Left forelimb (tissue), 1 donor: Measurements from ENCODE around the gene GTF2I.
A peak's percentile ranks its signal among the peaks of the same experiment; 100 is the strongest.
"Not testable (repeated sequence)": the region's sequence is repeated elsewhere in the genome, so short reads cannot be mapped to it uniquely, and the experiment has no call there.

Experiments used
- DNase-seq: peaks from one replicate; pipeline ENCODE4 v3.0.0-alpha.2; 2018; ENCODE audit warnings: low spot score

The GTF2I gene

DNA sequence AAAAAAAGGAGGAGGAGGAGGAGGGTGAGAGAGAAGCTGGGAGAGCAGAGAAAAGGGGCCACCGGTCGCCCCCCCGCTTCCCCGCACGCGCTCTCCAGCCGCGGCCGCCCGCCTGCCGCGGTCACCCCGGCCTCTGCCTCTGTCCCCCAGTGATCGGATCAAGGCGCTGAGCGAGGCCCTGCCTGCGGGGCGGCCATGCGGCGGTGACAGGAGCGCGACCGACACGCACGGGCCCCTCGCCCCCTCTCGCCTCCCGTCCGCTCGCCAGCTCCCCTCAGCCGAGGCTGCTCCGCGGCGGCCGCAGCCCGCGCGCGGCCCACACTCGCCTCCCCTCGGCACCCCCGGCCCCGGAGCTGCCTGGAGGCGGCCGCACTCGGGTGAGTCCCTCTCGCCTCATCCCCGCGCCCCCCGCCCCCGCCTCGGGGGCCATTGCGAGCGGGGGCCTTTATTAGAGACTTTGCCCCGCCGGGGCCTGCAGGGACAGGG, at the start of gene GTF2I:
TSS of gene GTF2I (plus strand) at position 27 of the 486 bp plus-strand sequence. CDS start 31,411 bp downstream, outside the sequence.
- DNase-seq, result no peak

DNA sequence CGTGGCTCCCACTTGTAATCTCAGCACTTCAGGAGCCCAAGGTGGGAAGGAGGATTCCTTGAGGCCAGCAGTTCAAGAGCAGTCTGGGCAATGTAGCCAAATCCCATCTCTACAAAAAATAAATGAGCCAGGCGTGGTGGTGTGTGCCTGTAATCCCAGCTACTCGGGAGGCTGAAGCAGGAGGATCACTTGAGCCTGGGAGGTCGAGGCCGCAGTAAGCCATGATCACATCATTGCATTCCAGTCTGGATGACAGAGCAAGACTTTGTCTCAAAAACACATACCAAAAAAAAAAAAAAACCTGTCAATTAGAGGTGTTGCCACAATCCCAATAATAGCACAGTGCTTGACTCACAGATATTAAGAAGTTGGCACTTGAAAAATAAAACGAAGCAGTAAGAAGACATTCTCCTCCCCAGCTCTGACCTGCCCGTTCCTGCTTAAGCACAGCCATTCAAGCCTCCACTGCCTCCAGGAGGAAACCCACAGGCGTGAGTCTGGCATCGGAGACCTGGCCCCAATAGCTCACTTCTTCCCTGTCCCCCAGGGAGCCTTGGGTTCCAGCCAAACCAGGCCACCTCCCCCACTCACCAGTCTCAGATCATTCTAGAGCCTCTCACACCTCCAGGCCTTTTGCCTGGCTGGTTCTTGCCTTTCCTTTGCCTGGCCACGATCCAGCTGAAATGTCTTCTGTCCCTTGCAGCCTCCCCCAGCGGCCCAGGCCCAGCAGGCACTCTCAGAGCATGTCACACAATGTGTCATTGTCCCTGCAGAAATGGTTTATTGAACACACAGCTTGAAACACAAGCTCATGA, 45.3 kb upstream of the GTF2I start:
- DNase-seq, result no peak

DNA sequence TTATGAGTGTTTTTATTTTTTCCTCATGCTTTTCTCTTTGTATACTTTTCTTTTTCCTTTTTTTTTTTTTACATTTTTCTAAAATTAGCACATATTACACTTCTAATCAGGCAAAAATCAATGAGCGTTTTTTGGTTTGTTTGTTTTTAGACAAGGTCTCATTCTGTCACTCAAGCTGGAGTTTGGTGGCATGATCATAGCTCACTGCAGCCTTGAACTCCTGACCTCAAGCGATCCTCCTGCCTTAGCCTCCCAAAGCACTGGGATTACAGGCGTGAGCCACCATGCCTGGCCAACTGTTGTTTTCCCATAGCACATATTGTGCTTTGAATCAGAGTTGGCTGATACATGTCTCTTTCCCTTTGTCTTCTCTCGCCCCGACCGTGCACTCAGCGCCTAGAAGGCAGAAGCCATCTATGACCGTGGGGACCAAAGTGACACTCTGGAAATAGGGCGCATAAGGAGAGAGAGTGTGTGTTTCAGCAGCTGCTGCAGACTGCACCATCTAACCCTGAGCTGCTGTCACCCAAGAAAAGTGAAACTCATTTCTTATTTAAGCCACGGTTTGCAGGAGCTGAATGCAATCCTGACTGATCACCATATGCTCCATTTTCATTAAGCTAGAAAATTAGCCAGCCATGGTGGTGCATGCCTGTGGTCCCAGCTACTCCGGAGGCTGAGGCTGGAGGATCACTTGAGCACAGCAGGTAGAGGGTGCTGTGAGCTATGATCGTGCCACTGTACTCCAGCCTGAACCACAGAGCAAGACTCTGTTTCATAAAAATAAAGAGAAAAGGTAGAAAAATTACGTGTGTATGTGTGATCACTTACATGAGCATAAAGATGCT, 41.4 kb upstream of the GTF2I start:
- no peak for DNase-seq

DNA sequence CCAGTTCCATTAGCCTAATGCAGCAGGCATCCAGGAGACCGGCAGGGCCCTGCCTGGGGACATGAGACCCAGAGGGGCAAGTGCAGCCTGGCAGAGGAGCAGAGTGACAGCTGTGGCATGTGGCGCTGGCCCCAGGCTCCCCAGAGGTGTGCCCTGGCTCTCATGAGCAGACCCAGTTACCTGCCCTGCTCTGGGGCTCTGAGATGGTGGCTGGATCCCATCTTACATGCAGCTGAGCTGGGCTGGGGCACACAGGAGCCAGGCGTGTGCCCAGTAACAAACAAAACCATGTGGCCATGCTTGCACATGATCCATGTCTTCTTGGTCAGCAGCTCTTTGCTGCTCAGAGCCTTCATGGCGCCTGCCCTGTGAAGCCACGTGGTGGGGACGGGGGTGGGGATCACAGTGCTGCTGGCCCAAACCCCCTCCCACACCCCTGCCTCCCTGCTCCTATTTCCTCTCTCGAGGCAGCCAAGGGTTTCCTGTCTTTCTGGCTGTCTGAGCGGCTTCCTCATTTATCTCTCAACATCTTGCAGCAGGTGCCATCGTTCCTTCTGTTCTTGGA, 40.3 kb upstream of the GTF2I start:
- no peak for DNase-seq

DNA sequence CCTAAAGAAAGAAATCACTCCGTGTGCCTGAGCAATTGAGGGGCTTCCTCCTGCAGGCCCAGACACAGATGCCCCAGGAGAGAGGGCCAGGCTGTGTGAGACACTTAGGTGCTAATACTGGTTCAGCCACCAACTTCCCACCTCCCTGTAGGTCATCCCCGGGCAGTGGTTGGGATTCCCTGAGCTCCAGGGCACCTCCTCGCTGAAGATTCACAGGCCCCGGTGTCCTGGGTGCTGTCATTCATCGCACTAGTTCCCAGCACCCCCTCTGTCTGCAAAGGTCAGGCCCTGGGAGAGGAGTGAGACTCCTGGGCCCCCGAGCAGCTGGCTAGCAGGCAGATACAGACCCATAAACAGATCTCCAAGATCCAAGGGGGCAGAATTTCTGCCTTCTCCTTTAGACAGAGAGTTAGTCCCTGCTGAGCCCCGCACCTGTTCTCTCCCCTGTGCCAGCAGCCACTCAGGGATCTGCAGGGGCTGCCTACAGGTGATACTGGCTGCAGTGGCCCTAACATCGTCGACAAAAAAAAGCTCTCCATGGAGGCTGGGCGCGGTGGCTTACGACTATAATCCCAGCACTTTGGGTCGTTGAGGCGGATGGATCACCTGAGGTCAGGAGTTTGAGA, 38.2 kb upstream of the GTF2I start:
- no peak for DNase-seq

DNA sequence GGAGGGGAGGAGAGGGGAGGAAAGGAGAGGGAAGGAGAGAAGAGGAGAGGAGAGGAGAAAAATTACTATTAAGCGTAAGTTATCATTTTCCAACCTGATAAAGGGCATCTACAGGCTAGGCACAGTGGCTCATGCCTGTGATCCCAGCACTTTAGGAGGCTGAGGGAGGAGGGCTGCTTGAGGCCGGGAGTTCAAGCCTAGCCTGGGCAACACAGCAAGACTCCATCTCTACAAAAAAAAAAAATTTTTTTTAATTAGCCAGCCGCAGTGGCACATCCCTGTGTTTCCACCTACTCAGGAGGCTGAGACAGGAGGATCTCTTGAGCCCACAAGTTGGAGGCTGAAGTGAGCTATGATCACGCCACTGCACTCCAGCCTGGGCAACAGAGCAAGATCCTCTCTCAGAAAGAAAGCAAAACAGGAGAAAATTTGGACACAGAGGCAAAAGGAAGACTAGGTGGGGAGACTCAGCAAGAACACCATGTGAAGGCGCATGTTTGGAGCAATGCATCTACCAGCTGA, 35.2 kb upstream of the GTF2I start:
- no peak for DNase-seq

DNA sequence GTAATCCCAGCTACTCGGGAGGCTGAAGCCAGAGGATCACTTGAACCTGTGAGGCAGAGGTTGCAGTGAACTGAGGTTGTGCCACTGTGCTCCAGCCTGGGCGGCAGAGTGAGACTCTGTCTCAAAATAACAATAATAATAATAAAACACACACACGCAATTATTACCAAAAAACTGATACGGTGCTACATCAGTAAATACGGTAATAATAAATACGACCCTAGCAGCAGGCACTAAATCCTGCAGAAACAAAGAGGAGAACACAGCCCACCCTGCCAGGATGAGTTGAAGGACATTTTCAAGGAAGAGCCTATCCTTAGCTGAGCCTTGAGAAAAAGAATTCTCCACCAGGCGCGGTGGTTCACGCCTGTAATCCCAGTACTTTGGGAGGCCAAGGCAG, 34.4 kb upstream of the GTF2I start:
- DNase-seq, result no peak

DNA sequence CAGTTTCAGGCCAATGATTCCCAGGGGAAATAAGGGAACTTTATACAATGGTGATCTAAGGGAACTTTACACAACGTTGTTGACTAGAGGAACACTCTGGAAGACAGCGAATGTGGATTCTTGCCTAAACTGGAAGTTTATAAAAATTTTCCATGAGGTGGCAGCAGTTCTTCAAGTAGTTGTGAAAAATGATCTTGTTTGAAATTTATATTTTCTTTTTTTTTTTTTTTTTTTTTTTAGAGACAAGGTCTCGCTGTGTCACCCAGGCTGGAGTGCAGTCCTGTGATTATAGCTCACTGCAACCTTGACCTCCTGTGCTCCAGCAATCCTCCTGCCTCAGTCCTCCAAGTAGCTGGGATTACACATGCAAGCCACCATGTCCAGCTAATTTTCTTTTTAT, 32.1 kb upstream of the GTF2I start:
- DNase-seq, result no peak

DNA sequence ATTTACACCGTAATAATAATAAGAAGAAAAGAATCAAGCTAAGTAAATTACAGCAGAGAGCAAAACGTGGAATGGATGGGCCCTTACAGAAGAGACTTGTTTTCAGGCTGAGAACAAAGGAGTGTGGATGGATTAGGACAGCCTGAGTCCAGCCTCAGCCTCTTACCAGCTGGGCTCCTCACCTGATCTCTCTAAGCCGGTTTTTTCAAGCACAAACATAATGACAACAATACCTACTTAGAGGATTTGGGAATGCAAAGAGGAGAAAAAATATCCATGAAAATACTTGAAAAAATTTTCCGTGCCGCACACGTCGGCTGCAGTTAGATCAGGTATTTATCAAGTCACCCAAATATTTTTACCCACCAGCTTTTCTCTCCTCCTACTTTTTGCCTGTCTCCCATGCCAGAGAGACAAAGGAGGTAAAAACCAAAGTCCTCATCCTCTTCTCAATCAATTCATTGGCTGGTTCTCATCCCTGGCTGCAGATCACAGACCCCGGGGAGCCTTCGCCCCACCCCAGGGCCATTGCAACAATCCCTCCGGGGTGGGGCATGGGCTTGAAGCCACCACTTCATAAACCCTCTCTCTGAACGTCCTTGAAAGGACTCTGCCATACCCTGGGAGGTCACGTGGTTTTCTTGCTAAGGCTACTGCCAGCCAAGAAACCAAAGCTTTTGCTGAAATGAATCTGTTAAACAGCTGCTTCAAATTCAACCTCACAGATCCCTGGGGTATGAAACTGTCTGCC, 29.7 kb upstream of the GTF2I start:
- peak; percentile 68 for DNase-seq

DNA sequence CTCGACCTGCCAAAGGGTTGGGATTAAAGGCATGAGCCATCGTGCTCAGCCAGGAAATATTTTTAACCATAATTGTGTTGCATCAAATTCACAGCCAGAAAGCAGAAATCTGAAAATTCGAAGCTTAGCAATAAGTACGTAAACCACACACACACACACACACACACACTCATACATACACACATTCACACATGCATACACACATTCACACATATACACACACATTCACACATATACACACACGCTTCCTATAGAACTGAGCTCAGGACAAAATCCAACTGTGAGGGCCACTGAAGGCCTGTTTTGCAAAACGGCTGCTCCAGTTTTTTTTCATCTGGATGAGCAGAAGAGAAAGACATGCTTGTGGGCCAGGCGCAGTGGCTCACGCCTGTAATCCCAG, 25.0 kb upstream of the GTF2I start:
- DNase-seq, result no peak

DNA sequence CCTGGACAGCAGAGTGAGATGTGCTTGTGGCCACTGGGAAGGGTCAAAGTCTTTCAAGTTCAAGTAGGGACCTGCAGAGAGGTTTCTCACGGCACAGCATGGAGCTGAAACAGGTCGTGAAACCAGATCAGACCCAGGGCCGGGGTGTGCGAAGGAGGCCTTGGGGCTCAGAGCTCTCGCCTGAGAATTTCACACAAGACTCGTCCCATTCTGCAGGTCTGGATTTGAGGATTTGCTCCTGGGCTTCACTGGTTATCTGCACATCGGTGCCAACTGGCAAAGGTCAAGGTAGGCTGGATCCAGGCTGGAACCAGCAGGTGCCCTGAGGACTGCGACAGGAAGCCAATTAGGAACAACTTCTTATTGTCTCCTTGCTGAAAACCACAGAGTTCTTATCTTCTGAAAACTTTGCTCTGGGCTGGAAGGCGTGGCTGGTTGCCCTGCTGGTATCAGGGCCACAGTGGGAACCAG, 24.0 kb upstream of the GTF2I start:
- no peak for DNase-seq

DNA sequence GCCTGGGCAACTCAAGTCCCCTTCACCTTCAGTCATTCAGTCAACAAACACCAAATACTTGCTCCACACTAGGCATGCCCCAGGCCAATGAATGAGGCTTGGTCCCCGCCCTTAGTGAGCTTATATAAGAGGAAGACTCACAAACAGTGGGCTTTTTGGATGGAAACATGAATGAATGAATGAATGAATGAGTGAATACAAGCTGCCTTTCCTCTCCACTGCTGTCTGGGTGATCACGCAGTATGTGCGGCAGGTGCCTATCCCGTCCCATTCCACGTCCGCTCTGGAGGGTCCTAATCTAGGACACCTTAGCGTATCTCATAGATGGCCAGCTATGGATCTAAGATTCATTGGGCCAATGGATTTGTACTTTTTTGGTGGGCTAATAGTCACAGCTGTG, 19.8 kb upstream of the GTF2I start:
- no peak for DNase-seq

DNA sequence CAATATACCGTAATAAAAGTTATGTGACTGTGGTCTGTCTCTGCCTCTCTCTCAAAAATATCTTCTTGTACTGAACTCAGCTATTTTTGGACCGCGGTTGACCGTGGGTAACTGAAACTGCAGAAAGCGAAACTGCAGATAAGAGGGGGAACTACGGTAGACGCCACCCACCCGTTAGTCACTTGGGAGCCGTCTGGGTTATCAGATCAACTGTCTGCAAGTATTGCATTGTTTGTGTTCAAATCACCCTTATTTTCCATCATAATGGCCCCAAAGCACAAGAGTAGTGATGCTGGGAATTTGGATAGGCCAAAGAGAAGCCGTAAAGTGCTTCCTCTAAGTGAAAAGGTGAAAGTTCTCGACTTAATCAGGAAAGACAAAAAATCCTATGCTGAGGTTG, 7.5 kb upstream of the GTF2I start:
- DNase-seq, result not testable (repeated sequence)

DNA sequence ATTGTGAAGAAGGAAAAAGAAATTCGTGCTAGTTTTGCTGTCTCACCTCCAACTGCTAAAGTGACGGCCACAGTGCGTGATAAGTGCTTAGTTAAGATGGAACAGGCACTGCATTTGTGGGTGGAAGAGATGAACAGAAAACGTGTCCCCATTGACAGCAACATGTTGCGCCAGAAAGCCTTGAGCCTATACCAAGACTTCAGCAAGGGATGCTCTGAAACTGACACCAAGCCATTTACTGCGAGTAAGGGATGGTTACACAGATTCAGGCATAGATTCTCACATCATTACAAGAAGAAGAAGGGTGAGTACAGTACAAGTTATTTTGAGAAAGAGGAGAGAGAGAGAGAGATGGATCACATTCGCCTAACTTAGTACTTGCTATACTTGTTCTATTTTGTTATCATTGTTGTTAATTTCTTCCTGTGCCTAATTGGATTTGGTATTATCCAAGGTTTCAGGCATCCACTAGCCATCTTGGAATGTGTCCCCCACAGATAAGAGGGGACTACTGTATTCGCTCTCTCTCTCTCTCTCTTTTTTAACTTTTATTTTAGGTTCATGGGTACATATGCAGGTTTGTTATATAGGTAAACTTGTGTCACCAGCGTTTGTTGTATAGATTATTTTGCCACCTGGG, 6.9 kb upstream of the GTF2I start:
- DNase-seq, result not testable (repeated sequence)

DNA sequence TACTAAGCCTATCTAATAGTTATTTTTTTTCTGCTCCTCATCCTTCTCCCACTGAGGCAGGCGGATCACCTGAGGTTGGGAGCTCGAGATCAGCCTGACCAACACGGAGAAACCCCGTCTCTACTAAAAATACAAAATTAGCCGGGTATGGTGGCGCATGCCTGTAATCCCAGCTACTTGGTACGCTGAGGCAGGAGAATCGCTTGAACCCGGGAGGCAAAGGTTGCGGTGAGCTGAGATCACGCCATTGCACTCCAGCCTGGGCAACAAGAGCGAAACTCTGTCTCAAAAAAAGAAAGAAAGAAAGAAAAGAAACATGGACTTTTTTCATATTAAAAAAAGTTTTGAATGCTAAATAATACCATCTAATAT, 6.4 kb upstream of the GTF2I start:
- DNase-seq, result not testable (repeated sequence)

DNA sequence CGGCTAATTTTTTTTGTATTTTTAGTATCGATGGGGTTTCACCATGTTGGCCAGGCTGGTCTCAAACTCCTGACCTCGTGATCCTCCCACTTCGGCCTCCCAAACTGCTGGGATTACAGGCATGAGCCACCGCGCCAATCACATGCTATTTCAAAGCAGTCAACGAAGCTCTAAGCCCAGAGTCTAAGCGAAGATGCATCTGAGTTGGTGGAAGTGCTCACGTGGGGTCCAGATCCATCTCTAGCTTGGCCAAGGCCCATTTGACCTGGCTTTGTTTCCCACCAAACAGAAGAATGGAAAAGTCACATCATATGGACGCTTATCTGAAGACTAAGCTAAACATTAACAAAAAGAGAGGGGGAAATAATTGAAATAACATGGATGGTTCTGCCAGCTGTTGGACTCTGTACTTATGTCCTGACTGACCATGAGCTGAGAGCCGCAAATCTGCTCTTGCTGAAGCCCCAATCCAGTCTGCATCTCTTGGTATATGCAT, 3.8 kb upstream of the GTF2I start:
- no peak for DNase-seq

DNA sequence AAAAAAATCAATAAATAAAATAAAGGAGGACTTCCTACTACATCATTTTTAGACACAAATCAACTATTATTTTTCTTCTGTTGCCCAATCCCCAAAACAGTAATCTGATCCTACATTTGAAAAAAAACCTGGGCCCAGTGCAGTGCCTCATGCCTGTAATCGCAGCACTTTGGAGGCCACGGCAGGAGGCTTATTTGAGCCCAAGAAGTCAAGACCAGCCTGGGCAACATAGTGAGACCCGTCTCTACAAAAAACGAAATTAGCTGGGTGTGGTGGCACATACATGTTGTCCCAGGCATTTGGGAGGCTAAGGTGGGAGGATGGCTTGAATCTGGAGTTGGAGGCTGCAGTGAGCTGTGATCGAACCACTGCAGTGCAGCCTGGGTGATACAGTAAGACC, 2.7 kb upstream of the GTF2I start:
- DNase-seq, result no peak

DNA sequence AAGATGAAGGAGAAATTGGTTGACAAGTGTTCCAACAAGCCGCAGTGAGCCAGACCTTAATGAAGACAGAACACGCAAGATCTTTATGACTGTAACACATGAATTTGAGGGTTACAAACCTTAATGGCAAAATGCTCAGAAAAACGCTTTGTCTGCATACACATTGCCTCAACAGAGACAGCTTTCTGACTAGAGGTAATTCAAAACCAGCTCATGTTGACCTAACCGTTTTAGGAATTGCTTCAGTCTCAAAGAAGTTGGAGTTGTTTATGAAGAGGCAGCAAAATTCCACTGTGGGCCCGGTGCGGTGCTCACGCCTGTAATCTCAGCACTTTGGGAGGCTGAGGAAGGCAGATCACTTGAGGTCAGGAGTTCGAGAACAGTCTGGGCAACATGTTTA, 2.2 kb upstream of the GTF2I start:
- DNase-seq, result no peak

DNA sequence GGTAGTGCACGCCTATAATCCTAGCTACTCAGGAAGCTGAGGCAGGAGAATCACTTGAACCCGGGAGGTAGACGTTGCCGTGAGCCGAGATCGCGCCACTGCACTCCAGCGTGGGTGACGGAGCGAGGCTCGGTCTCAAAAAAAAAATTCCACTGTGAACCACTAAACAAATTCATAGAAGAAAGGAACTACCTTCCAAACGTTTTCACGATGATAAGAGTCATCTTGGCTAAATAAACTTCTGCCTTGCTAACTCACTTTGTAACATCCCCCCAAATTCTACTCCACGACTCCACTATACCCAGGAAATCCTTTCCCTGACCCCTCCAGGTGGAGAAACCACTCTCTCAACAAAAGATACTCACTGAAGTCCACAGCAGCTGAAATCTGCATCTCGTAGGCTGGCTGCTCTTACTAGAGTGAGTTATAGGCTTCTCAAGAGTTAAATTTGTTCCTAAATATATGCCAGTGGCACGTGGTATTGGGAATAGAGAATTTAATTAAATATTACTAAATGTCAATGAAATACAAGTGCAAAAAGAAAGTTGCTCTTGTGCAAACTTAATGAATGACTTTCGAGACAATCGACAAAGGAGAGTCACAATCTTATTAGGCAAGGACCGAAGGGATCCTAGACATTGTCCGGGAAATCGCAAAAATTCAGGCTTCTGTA, 1.6 kb upstream of the GTF2I start:
- DNase-seq, result no peak

DNA sequence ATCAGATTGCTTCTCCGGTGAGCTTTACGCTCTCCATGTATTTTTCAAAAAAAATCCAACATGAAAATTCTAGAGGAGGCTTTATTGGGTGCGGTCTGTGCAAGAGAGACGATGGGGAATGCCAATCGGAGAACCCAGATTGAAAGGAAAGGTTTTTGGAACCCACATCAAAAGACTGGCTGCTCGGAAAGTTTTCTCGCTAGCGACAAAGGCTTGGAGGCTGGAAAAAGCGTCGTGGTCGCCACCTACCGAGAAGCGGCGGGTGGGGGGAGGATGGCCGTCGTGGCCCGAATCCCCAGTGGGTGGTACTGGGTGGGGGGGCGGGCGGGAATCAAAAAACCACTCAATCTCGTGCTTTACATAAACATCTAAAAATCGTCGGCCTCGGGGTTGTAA, 1.1 kb upstream of the GTF2I start:
- DNase-seq, result peak; percentile 83
